GM10266 (cell line): ENCODE results near the gene THUMPD2.

Experiments used
- DNase-seq: peaks from one replicate; pipeline ENCODE4 v3.0.0; 2012; ENCODE audit errors: extremely low spot score
- CTCF ChIP-seq: IDR thresholded peaks from 2 replicates; pipeline ENCODE4 v1.5.1; 2012; ENCODE audit warnings: mild to moderate bottlenecking, low read depth; ENCODE audit not compliant: control insufficient read depth, insufficient read depth; ENCODE audit errors: missing control alignments

THUMPD2 gene

GRCh38 chr2:39778775-39779340 lies at the start of gene THUMPD2:
TSS of gene THUMPD2 (minus strand) at chr2:39779258. CDS start at chr2:39779239, 19 bp downstream.
- no peak for TF ChIP-seq CTCF
- peak; percentile 81 for DNase-seq

GRCh38 chr2:39821871-39822270 lies 42.8 kb upstream of the THUMPD2 start:
- no peak for DNase-seq
- TF ChIP-seq CTCF, result no peak

- no peak for TF ChIP-seq CTCF
Observed at GRCh38 chr2:39816845-39817244, 37.8 kb upstream of the THUMPD2 start.

GRCh38 chr2:39816428-39816827 lies 37.4 kb upstream of the THUMPD2 start:
- TF ChIP-seq CTCF, result no peak
- DNase-seq, result no peak

More at GRCh38 chr2:39816845-39817244, 37.8 kb upstream of the THUMPD2 start:
- DNase-seq, result no peak

GRCh38 chr2:39805936-39806608 lies 27.0 kb upstream of the THUMPD2 start:
- no peak for TF ChIP-seq CTCF

GRCh38 chr2:39803839-39804238 lies 24.8 kb upstream of the THUMPD2 start:
- TF ChIP-seq CTCF, result no peak

More at GRCh38 chr2:39805936-39806608, 27.0 kb upstream of the THUMPD2 start:
- DNase-seq, result no peak

GRCh38 chr2:39800752-39801151 lies 21.7 kb upstream of the THUMPD2 start:
- DNase-seq, result no peak
- TF ChIP-seq CTCF, result no peak

More at GRCh38 chr2:39803839-39804238, 24.8 kb upstream of the THUMPD2 start:
- DNase-seq, result no peak
